BE2C (cell line): ENCODE data around the gene SFXN3. TPM values are rescaled to one million over a fixed set of nuclear protein-coding genes. Genes with fewer than 3 reads are reported as not detected.

Experiments used
- DNase-seq: peaks from one replicate; pipeline ENCODE4 v3.0.0-alpha.2; 2020
- H3K27me3 ChIP-seq: fragments of 250-450 bp; sonication (Bioruptor Pico); 2 replicates; pipeline ENCODE4 v1.5.1; 2020; ENCODE audit warnings: mild to moderate bottlenecking
- H3K36me3 ChIP-seq: fragments of 250-450 bp; sonication (Bioruptor Pico); 2 replicates; pipeline ENCODE4 v1.5.1; 2020; ENCODE audit warnings: mild to moderate bottlenecking
- H3K4me1 ChIP-seq: fragments of 250-450 bp; sonication (Bioruptor Pico); 2 replicates; pipeline ENCODE4 v1.5.1; 2020
- H3K4me3 ChIP-seq: 2 replicates; pipeline ENCODE4 v1.5.1; 2011; ENCODE audit warnings: low read depth, low read length
- H3K9me3 ChIP-seq: fragments of 250-450 bp; sonication (Bioruptor Pico); 2 replicates; pipeline ENCODE4 v1.5.1; 2020
- CTCF ChIP-seq: IDR thresholded peaks from 2 replicates; pipeline ENCODE4 v1.5.1; 2012; ENCODE audit warnings: mild to moderate bottlenecking, low read depth, low read length
- polyA plus RNA-seq: library from polyadenylated mRNA; unstranded; fragments of >200 nt; gene quantifications from one replicate; pipeline ENCODE4 v1.2.1, GENCODE V29; 2012; ENCODE audit warnings: low read depth, missing spikeins; ENCODE audit not compliant: insufficient read length, insufficient read depth

SFXN3 gene
- 31.7 TPM for polyA plus RNA-seq

GRCh38 chr10:101031128-101031795 is at the start of gene SFXN3, which contains the start of gene PDZD7:
Gene SFXN3, plus strand, starts transcription at chr10:101031234. Its CDS starts 3,461 bp downstream, at chr10:101034695.
Gene PDZD7, minus strand, starts transcription at chr10:101031129. Its CDS starts 910 bp downstream, at chr10:101030219.
- TF ChIP-seq CTCF = no peak
- DNase-seq = peak; percentile 95
- peak within 1 kb of the TSS; percentile 80 for H3K4me3 ChIP-seq
- no peaks in the 10 kb centered on the region for H3K27me3 ChIP-seq
- peaks cover 22% of the 10 kb centered on the region for H3K4me1 ChIP-seq
- H3K9me3 ChIP-seq = no peaks in the 10 kb centered on the region
- H3K36me3 ChIP-seq = no peaks in the 10 kb centered on the region

- no peak for TF ChIP-seq CTCF
- no peak for DNase-seq
- H3K36me3 ChIP-seq = peaks cover 9% of the 10 kb centered on the region; the same call in 1 of the 2 replicates
Measured at GRCh38 chr10:100982916-100983830, 47.9 kb upstream of the SFXN3 start.

GRCh38 chr10:100983868-100984671 is 47.0 kb upstream of the SFXN3 start:
- Histone ChIP-seq H3K4me1 (0 out of 2 replicates have a peak, but pooled peaks cover 3% of the 10 kb centered on the region), H3K4me3 (no peak overlapping the region), H3K36me3 (peaks cover 16% of the 10 kb centered on the region), H3K27me3 (no peaks in the 10 kb centered on the region), H3K9me3 (no peaks in the 10 kb centered on the region)
- no peak for TF ChIP-seq CTCF
- no peak for DNase-seq

More at GRCh38 chr10:100982916-100983830, 47.9 kb upstream of the SFXN3 start:
- Histone ChIP-seq H3K9me3 (no peaks in the 10 kb centered on the region), H3K4me1 (no peaks in the 10 kb centered on the region), H3K4me3 (no peak overlapping the region), H3K27me3 (no peaks in the 10 kb centered on the region)

- Histone ChIP-seq H3K9me3 (no peaks in the 10 kb centered on the region), H3K4me1 (0 out of 2 replicates have a peak, but pooled peaks cover 3% of the 10 kb centered on the region), H3K27me3 (no peaks in the 10 kb centered on the region), H3K4me3 (no peak overlapping the region), H3K36me3 (peaks cover 22% of the 10 kb centered on the region)
- no peak for DNase-seq
- no peak for TF ChIP-seq CTCF
Measured at GRCh38 chr10:100984672-100985177, 46.3 kb upstream of the SFXN3 start.

GRCh38 chr10:100985336-100985735 is 45.7 kb upstream of the SFXN3 start:
- Histone ChIP-seq H3K4me1 (0 out of 2 replicates have a peak, but pooled peaks cover 3% of the 10 kb centered on the region), H3K27me3 (no peaks in the 10 kb centered on the region), H3K4me3 (no peak overlapping the region), H3K9me3 (no peaks in the 10 kb centered on the region), H3K36me3 (peaks cover 28% of the 10 kb centered on the region)
- DNase-seq = no peak
- TF ChIP-seq CTCF = no peak
